Measurements from ENCODE around the gene SFMBT1. TPM values are rescaled to one million over a fixed set of nuclear protein-coding genes. Genes with fewer than 3 reads are reported as not detected.

Gene SFMBT1
- total RNA-seq, 6 experiments from 2014 or later: 9.2 to 14.0 (median 10.7) TPM

DNA sequence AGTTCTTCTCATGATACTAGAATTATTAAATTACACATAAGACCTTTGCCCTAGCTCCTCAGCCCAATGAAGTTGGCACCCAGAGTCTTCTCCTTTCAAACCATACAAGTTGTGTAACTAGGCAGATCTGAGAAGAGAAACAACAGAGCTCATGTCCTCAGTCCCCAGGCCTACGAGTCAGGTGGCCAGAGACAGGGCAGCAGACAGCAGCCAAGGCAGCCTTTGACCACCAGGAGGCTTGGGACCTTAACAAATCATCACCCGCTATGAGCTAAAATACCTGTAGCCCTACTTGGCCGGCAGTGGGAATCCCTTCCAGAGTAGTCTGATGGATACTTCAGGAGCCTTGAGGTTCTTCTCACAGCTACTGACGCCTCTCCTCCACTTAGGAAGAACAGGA, 166.8 kb downstream of the SFMBT1 start:
- DNase-seq (no peak), ATAC-seq (peak in 3 of 4 donors; percentile 19 to 54 (median 49))
- intact Hi-C loops (cut with DNase I): no loop called here
- WGBS (ENCODE audit: insufficient coverage, low coverage, low lambda C conversion rate, missing lambda C conversion rate): no CpG with 5 or more reads among the region's 4 CpGs
- Histone ChIP-seq H3K27ac (no peak overlapping the region), H3K36me3 (peaks cover 0 to 1% (median 0%) of the 10 kb centered on the region in 4 donors), H3K27me3 (no peaks in the 10 kb centered on the region), H3K4me1 (peaks cover 0 to 5% (median 0%) of the 10 kb centered on the region in 4 donors), H3K4me3 (no peak overlapping the region), H3K9me3 (no peaks in the 10 kb centered on the region)
- TF ChIP-seq POLR2A (IDR thresholded peaks at IDR 0.05): no peak
- TF ChIP-seq, protein P1, sequence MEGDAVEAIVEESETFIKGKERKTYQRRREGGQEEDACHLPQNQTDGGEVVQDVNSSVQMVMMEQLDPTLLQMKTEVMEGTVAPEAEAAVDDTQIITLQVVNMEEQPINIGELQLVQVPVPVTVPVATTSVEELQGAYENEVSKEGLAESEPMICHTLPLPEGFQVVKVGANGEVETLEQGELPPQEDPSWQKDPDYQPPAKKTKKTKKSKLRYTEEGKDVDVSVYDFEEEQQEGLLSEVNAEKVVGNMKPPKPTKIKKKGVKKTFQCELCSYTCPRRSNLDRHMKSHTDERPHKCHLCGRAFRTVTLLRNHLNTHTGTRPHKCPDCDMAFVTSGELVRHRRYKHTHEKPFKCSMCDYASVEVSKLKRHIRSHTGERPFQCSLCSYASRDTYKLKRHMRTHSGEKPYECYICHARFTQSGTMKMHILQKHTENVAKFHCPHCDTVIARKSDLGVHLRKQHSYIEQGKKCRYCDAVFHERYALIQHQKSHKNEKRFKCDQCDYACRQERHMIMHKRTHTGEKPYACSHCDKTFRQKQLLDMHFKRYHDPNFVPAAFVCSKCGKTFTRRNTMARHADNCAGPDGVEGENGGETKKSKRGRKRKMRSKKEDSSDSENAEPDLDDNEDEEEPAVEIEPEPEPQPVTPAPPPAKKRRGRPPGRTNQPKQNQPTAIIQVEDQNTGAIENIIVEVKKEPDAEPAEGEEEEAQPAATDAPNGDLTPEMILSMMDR (IDR thresholded peaks at IDR 0.05): no peak

DNA sequence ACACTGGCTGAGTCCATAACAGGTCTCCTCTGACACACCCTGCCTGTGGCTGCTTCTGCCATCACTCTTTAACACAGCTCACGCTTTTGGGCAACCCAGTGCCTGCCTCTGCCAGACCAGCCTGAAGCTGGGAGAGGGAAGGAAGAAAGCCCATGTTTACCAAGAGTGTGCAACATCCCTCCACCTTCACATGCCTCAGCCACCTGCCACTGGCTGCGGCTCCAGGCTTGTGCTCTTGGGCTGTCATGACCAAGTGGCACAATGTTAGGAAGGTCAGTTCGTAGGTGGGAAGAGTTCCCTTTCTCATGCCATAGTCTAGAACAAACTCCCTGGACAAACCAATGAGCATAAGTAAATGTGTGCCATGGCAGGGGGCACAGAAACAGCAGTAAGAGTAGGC, 168.8 kb downstream of the SFMBT1 start:
- Histone ChIP-seq H3K4me1 (peaks cover 0 to 14% (median 0%) of the 10 kb centered on the region in 4 donors), H3K27me3 (no peaks in the 10 kb centered on the region), H3K9me3 (no peaks in the 10 kb centered on the region), H3K27ac (no peak overlapping the region), H3K4me3 (no peak overlapping the region), H3K36me3 (peaks cover 0 to 1% (median 0%) of the 10 kb centered on the region in 4 donors)
- WGBS (ENCODE audit: insufficient coverage, low coverage, low lambda C conversion rate, missing lambda C conversion rate): no CpG with 5 or more reads among the region's 3 CpGs
- DNase-seq: no peak
- no peak for TF ChIP-seq POLR2A (IDR thresholded peaks at IDR 0.05)
- TF ChIP-seq, protein P1 (IDR thresholded peaks at IDR 0.05): no peak
- intact Hi-C loops (cut with DNase I): no loop called here
- ATAC-seq: no peak

DNA sequence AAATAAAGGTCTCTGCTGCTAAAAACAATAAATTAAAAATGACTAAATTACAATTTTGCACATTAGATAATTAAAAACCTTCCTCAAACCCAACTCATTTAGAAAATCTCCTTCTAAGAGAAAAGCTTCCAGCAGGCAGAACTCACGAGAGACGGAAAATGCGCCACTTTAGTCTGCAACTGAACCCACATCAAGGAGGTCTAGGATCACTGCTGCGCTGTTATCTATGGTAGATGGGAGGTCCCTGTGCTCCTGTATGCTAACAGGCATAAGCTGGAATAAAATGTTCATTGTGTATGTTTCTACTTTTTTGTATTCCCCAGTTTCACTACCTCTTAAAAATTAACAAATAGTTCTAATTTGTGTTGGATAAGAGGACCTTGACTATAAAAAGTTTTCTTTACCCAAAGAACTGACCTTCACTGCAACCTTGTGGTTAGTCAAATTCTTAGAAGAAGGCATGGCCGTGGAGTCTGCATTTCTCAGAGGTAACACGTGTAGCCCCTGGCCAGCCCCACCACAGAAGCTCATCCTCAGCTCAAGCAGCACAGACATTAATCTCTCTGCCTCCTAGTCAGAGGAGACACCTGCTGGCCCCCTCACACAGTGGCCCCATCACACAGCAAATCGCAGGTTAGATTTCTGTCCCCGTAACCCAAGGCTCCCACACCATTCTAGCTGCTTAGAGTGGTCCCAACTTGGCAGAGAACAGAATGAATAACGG, 170.8 kb downstream of the SFMBT1 start:
- Histone ChIP-seq H3K36me3 (peaks cover 0 to 1% (median 0%) of the 10 kb centered on the region in 4 donors), H3K27me3 (no peaks in the 10 kb centered on the region), H3K4me3 (no peak overlapping the region), H3K4me1 (peaks cover 0 to 14% (median 0%) of the 10 kb centered on the region in 4 donors), H3K27ac (no peak overlapping the region), H3K9me3 (no peaks in the 10 kb centered on the region)
- no peak for ATAC-seq
- no peak for DNase-seq
- intact Hi-C loops (cut with DNase I): no loop called here
- 88% methylated on average over 9 of the region's 9 CpGs for WGBS (ENCODE audit: insufficient coverage, low coverage, low lambda C conversion rate, missing lambda C conversion rate)
- TF ChIP-seq POLR2A (IDR thresholded peaks at IDR 0.05): no peak
- TF ChIP-seq, protein P1 (IDR thresholded peaks at IDR 0.05): no peak

DNA sequence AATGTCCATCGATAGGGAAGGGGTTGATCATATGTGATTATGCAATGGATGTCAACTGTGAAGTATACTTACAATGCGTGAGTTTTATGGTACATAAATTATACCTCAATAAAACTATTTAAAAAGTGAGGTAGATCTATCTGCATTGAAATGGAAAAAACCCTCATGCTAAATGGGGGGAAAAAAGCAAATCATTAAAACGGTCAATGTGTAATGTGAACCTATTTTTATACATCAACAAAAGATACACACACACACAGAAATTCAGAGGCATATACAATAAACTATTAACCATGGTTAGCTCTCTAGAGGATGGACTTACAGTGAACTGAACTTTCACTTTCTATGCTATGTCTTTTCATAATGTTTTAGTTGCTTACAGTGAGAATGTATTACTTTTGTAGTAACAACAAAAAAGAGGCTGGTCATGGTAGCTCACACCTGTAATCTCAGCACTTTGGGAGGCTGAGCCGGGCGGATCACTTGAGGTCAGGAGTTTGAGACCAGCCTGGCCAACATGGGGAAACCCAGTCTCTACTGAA, 171.6 kb downstream of the SFMBT1 start:
- H3K4me1 ChIP-seq: peaks cover 0 to 18% (median 0%) of the 10 kb centered on the region in 4 donors
- H3K27me3 ChIP-seq: no peaks in the 10 kb centered on the region
- H3K9me3 ChIP-seq: no peaks in the 10 kb centered on the region
- H3K36me3 ChIP-seq: no peaks in the 10 kb centered on the region
- ATAC-seq (no peak), DNase-seq (no peak)
- intact Hi-C loops (cut with DNase I): no loop called here
- WGBS (ENCODE audit: insufficient coverage, low coverage, low lambda C conversion rate, missing lambda C conversion rate): 74% methylated on average over 5 of the region's 5 CpGs
- H3K27ac ChIP-seq: no peak overlapping the region
- TF ChIP-seq, protein P1 (IDR thresholded peaks at IDR 0.05): no peak
- no peak for TF ChIP-seq POLR2A (IDR thresholded peaks at IDR 0.05)
- no peak overlapping the region for H3K4me3 ChIP-seq

Data from right lobe of liver (tissue), 6 donors.